Kidney epithelial cell (primary cell): ENCODE measurements around the gene OR4D6. TPM values are rescaled to one million over a fixed set of nuclear protein-coding genes. Genes with fewer than 3 reads are reported as not detected.

Source experiments
- DNase-seq: peaks from one replicate; pipeline ENCODE4 v3.0.0-alpha.2; 2010; ENCODE audit warnings: low read depth
- H3K27me3 ChIP-seq: 2 replicates; pipeline ENCODE4 v1.6.0; 2011; ENCODE audit warnings: low read length; ENCODE audit not compliant: control insufficient read depth, insufficient read depth
- H3K36me3 ChIP-seq: 2 replicates; pipeline ENCODE4 v1.5.1; 2011; ENCODE audit warnings: low read length; ENCODE audit not compliant: control insufficient read depth, insufficient read depth
- H3K4me3 ChIP-seq: 2 replicates; pipeline ENCODE4 v1.5.1; 2011; ENCODE audit warnings: low read depth, mild to moderate bottlenecking, control low read depth, low read length
- CTCF ChIP-seq: IDR thresholded peaks from 2 replicates; pipeline ENCODE4 v1.5.1; 2011; ENCODE audit warnings: mild to moderate bottlenecking, moderate library complexity, low read length, control low read depth, inconsistent platforms; ENCODE audit not compliant: insufficient read depth, poor library complexity, severe bottlenecking
- total RNA-seq: library from RNA; depleted of rRNA; stranded (reverse); fragments of >200 nt; gene quantifications from 2 replicates; pipeline ENCODE4 v1.2.3, GENCODE V29; 2015

The OR4D6 gene
- total RNA-seq = not detected in 2 replicates

- DNase-seq = no peak
- Histone ChIP-seq H3K36me3 (no peaks in the 10 kb centered on the region), H3K27me3 (no peaks in the 10 kb centered on the region), H3K4me3 (no peak within 1 kb of the TSS)
- TF ChIP-seq CTCF = no peak
Measured at GRCh38 chr11:59456661-59457060, at the start of gene OR4D6. Gene OR4D6 (plus strand): TSS chr11:59456961. CDS start chr11:59456961, 0 bp downstream.

- H3K4me3 ChIP-seq = no peak overlapping the region
- H3K27me3 ChIP-seq = no peaks in the 10 kb centered on the region
- H3K36me3 ChIP-seq = no peaks in the 10 kb centered on the region
- DNase-seq = no peak
- no peak for TF ChIP-seq CTCF
Measured at GRCh38 chr11:59413646-59414045, 43.1 kb upstream of the OR4D6 start.

- DNase-seq = no peak
- no peaks in the 10 kb centered on the region for H3K27me3 ChIP-seq
- H3K4me3 ChIP-seq = no peak overlapping the region
- H3K36me3 ChIP-seq = no peaks in the 10 kb centered on the region
- no peak for TF ChIP-seq CTCF
Measured at GRCh38 chr11:59415111-59415510, 41.6 kb upstream of the OR4D6 start.

GRCh38 chr11:59416613-59417012, 40.1 kb upstream of the OR4D6 start:
- H3K27me3 ChIP-seq = no peaks in the 10 kb centered on the region

GRCh38 chr11:59417023-59417422, 39.7 kb upstream of the OR4D6 start:
- no peak for DNase-seq
- no peak for TF ChIP-seq CTCF
- H3K36me3 ChIP-seq = no peaks in the 10 kb centered on the region
- H3K27me3 ChIP-seq = no peaks in the 10 kb centered on the region
- H3K4me3 ChIP-seq = no peak overlapping the region

More at GRCh38 chr11:59416613-59417012, 40.1 kb upstream of the OR4D6 start:
- DNase-seq = no peak
- H3K4me3 ChIP-seq = no peak overlapping the region
- no peak for TF ChIP-seq CTCF
- H3K36me3 ChIP-seq = no peaks in the 10 kb centered on the region

GRCh38 chr11:59418156-59418555, 38.6 kb upstream of the OR4D6 start:
- no peak for TF ChIP-seq CTCF
- Histone ChIP-seq H3K27me3 (no peaks in the 10 kb centered on the region), H3K4me3 (no peak overlapping the region), H3K36me3 (no peaks in the 10 kb centered on the region)
- no peak for DNase-seq
